A673 (cell line): Measurements from ENCODE around the gene STPG1. TPM values are rescaled to one million over a fixed set of nuclear protein-coding genes. Genes with fewer than 3 reads are reported as not detected.

ENCODE experiments used
- BruUV-seq: library from RNA; stranded (reverse); fragments of 400-500 nt; replicated peaks from 2 replicates; lab custom pipeline; 2021; lab: Mats Ljungman, UMichigan
- CTCF ChIA-PET: fragments of 300-600 bp; sonication (Branson Sonifier 250); formaldehyde crosslinking; loops from one replicate; lab custom pipeline; 2022; ENCODE audit warnings: antibody characterized with exemption; lab: Charles Lee
- POLR2A ChIA-PET: fragments of 300-600 bp; sonication (Branson Sonifier 250); formaldehyde crosslinking; loops from one replicate; lab custom pipeline; 2022; ENCODE audit warnings: antibody characterized with exemption; ENCODE audit not compliant: low non-redundant PET; lab: Charles Lee
- DNase-seq: peaks from one replicate; pipeline ENCODE4 v3.0.0-alpha.2; 2015; ENCODE audit warnings: low spot score
- H3K27ac ChIP-seq: fragments of 200-600 bp; sonication (generic); 2 replicates; pipeline ENCODE4 v1.5.1; 2016; ENCODE audit warnings: mixed run types, low read depth, mild to moderate bottlenecking, mixed read lengths, antibody characterized with exemption, low read length; ENCODE audit not compliant: poor library complexity, severe bottlenecking
- H3K27me3 ChIP-seq: fragments of 200-600 bp; sonication (generic); replicated peaks from 2 replicates; pipeline ENCODE4 v1.6.1; 2017; ENCODE audit warnings: mixed run types, low read depth, mild to moderate bottlenecking, mixed read lengths, antibody characterized with exemption, low read length; ENCODE audit not compliant: insufficient read depth, poor library complexity
- H3K36me3 ChIP-seq: fragments of 200-600 bp; sonication (generic); 2 replicates; pipeline ENCODE4 v1.6.1; 2016; ENCODE audit warnings: mixed run types, mild to moderate bottlenecking, mixed read lengths, antibody characterized with exemption, low read length; ENCODE audit not compliant: insufficient read depth, poor library complexity, severe bottlenecking
- H3K4me1 ChIP-seq: fragments of 200-600 bp; sonication (generic); 2 replicates; pipeline ENCODE4 v1.6.1; 2017; ENCODE audit warnings: mixed run types, mild to moderate bottlenecking, mixed read lengths, antibody characterized with exemption, low read length; ENCODE audit not compliant: insufficient read depth, poor library complexity, severe bottlenecking
- H3K4me3 ChIP-seq: fragments of 200-600 bp; sonication (generic); 2 replicates; pipeline ENCODE4 v1.5.1; 2016; ENCODE audit warnings: low read depth, mixed run types, mild to moderate bottlenecking, mixed read lengths, low read length; ENCODE audit not compliant: poor library complexity, severe bottlenecking
- H3K9me3 ChIP-seq: fragments of 200-600 bp; sonication (generic); 2 replicates; pipeline ENCODE4 v1.6.1; 2016; ENCODE audit warnings: mixed run types, low read depth, mild to moderate bottlenecking, mixed read lengths, antibody characterized with exemption, low read length; ENCODE audit not compliant: poor library complexity, severe bottlenecking
- CTCF ChIP-seq: fragments of 300-800, 200-600 bp; sonication (generic); conservative IDR thresholded peaks from 2 replicates; pipeline ENCODE4 v1.5.1; 2017; ENCODE audit warnings: low read depth, mild to moderate bottlenecking, antibody characterized with exemption, low read length, moderate library complexity, mixed read lengths
- EZH2 ChIP-seq: fragments of 200-600 bp; sonication (generic); IDR thresholded peaks from 2 replicates; pipeline ENCODE4 v1.6.1; 2017; ENCODE audit warnings: borderline replicate concordance, low read depth, mild to moderate bottlenecking, mixed read lengths, antibody characterized with exemption, low read length; ENCODE audit not compliant: poor library complexity, severe bottlenecking
- intact Hi-C: fragments of 100-400 bp; cut with micrococcal nuclease; formaldehyde crosslinking; loops from one replicate; pipeline ENCODE4 v1.10.0; 2022; ENCODE audit not compliant: unreplicated experiment
- total RNA-seq: library from RNA; stranded (reverse); gene quantifications from 2 replicates; pipeline ENCODE4 v1.2.3, GENCODE V29; 2021

STPG1 gene
- total RNA-seq, 1 experiment from 2014 or later = 7.2 TPM

- no TSS peak for BruUV-seq
- H3K36me3 ChIP-seq = no peaks in the 10 kb centered on the region
- H3K27ac ChIP-seq = no peak overlapping the region
- CTCF ChIA-PET = interaction anchor here (1.5 kb wide), 1 partner anchor 69 kb away, joined by 3 read pairs; no protein-coding TSS in a partner anchor
- intact Hi-C loops = no loop called here
- DNase-seq = peak; percentile 72
- no peaks in the 10 kb centered on the region for H3K9me3 ChIP-seq
- no peaks in the 10 kb centered on the region for H3K27me3 ChIP-seq
- peak overlapping the region; percentile 38 for H3K4me3 ChIP-seq
- POLR2A ChIA-PET = no interaction called here
- H3K4me1 ChIP-seq = peaks cover 31% of the 10 kb centered on the region
- TF ChIP-seq EZH2 = no peak
- TF ChIP-seq CTCF = no peak
Observed at GRCh38 chr1:24321697-24322469, 91.7 kb downstream of the STPG1 start.

GRCh38 chr1:24321126-24321525 is 92.5 kb downstream of the STPG1 start:
- peaks cover 31% of the 10 kb centered on the region for H3K4me1 ChIP-seq
- TF ChIP-seq CTCF = no peak
- no peak for TF ChIP-seq EZH2
- POLR2A ChIA-PET = no interaction called here
- H3K9me3 ChIP-seq = no peaks in the 10 kb centered on the region
- BruUV-seq = no TSS peak
- no peak overlapping the region for H3K4me3 ChIP-seq
- H3K27ac ChIP-seq = no peak overlapping the region
- H3K36me3 ChIP-seq = no peaks in the 10 kb centered on the region
- CTCF ChIA-PET = interaction anchor here (1.5 kb wide), 1 partner anchor 70 kb away, joined by 3 read pairs; no protein-coding TSS in a partner anchor
- intact Hi-C loops = no loop called here
- H3K27me3 ChIP-seq = no peaks in the 10 kb centered on the region
- DNase-seq = no peak

DNA sequence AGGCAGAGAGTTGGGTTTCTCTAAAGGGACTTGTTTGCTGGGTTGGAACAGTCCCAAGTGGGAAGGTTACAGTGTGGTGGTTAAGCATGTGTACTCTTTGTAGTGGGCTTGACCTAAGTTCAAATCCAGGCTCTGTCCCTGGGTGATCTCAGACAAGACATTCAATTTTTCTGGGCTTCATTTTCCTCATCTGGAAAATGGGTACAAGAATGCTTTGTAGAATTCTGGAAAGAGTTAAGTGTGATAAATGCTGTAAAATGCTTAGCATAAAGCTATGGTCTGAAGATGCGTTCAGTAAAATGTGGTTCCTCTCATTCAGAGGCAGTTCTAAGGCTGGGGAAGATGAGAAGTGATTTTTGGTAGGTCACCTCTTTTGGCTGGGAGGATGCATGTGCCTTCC is 93.6 kb downstream of the STPG1 start:
- no peak for DNase-seq
- BruUV-seq = no TSS peak

More for the DNA sequence above, 93.6 kb downstream of the STPG1 start:
- no peak for TF ChIP-seq EZH2
- no peak for TF ChIP-seq CTCF
- H3K27me3 ChIP-seq = no peaks in the 10 kb centered on the region
- H3K4me3 ChIP-seq = no peak overlapping the region
- no peaks in the 10 kb centered on the region for H3K9me3 ChIP-seq
- no peaks in the 10 kb centered on the region for H3K36me3 ChIP-seq
- intact Hi-C loops = no loop called here
- H3K4me1 ChIP-seq = peaks cover 31% of the 10 kb centered on the region
- POLR2A ChIA-PET = no interaction called here
- CTCF ChIA-PET = no interaction called here
- H3K27ac ChIP-seq = no peak overlapping the region
